HepG2 (cell line): Measurements from ENCODE around the gene STX2. TPM values are rescaled to one million over a fixed set of nuclear protein-coding genes. Genes with fewer than 3 reads are reported as not detected.

Experiments used
- FOSL1 ChIP-seq: sonication (generic); formaldehyde crosslinking; IDR thresholded peaks from 2 replicates; pipeline ENCODE4 v1.9.0; 2021; ENCODE audit warnings: missing genetic modification reagents, borderline replicate concordance
- TBP ChIP-seq: sonication (generic); formaldehyde crosslinking; IDR thresholded peaks from 2 replicates; pipeline ENCODE4 v1.5.0; 2020; ENCODE audit warnings: missing genetic modification reagents
- TBX3 ChIP-seq: fragments of 450-650 bp; IDR thresholded peaks from 2 replicates; pipeline ENCODE4 v1.6.1; 2017; ENCODE audit warnings: antibody characterized with exemption, mild to moderate bottlenecking, inconsistent platforms, borderline replicate concordance
- TEAD3 ChIP-seq: optimal IDR thresholded peaks from 2 replicates; pipeline ENCODE3; 2016; ENCODE audit warnings: borderline replicate concordance
- ZNF10 ChIP-seq: sonication (generic); formaldehyde crosslinking; IDR thresholded peaks from 2 replicates; pipeline ENCODE4 v1.4.0; 2020; ENCODE audit warnings: mild to moderate bottlenecking, low read depth, missing genetic modification reagents, borderline replicate concordance
- ZNF318 ChIP-seq: sonication (generic); formaldehyde crosslinking; IDR thresholded peaks from 2 replicates; pipeline ENCODE4 v1.4.0; 2020; ENCODE audit warnings: mild to moderate bottlenecking, missing genetic modification reagents
- ZNF547 ChIP-seq: sonication (generic); formaldehyde crosslinking; IDR thresholded peaks from 2 replicates; pipeline ENCODE4 v1.5.1; 2020; ENCODE audit warnings: mild to moderate bottlenecking, missing genetic modification reagents
- ZNF687 ChIP-seq: sonication (generic); formaldehyde crosslinking; IDR thresholded peaks from 2 replicates; pipeline ENCODE4 v1.5.1; 2020; ENCODE audit warnings: mild to moderate bottlenecking, missing genetic modification reagents, moderate library complexity
- ZNF800 ChIP-seq: sonication (generic); formaldehyde crosslinking; IDR thresholded peaks from 2 replicates; pipeline ENCODE4 v1.4.0; 2020; ENCODE audit warnings: missing genetic modification reagents
- polyA plus RNA-seq, 8 experiments: library from polyadenylated mRNA; depleted of rRNA in 3 of 8; stranded (reverse) in 7 of 8; unstranded in 1 of 8; fragments of >200 nt; fragmentation: Illumina TruSeq in 4 of 8; extraction: Trizol in 4 of 8; gene quantifications; 2 replicates each; pipeline versions ENCODE4 v1.2.1 to v1.2.3, GENCODE V29; 2011 to 2016; ENCODE audit warnings: low read depth in 4 of 8, missing spikeins in 1 of 8, mixed read lengths in 1 of 8; ENCODE audit not compliant: insufficient read depth in 1 of 8
- total RNA-seq, 5 experiments: library from RNA; depleted of rRNA; stranded (reverse); fragments of >200 nt; fragmentation: Illumina TruSeq; extraction: Trizol; gene quantifications; 2 replicates each; pipeline ENCODE4 v1.2.3, GENCODE V29; 2016; ENCODE audit warnings: low read depth in 1 of 5

The STX2 gene
- total and polyA plus RNA-seq, 2 of the 13 experiments (the other 11 are each of a cell fraction or from before 2014, with no cell fraction given), result 13.4 to 25.1 TPM

GRCh38 chr12:130826151-130826801 is 12.8 kb downstream of the STX2 start (continued):
- TF ChIP-seq ZNF318 (no peak), TBP (CRISPR knock-in tag) (no peak), ZNF800 (CRISPR knock-in tag) (no peak), TEAD3 (CRISPR knock-in tag) (peak; percentile 64), TBX3 (no peak), ZNF547 (no peak), ZNF687 (CRISPR knock-in tag) (peak; percentile 81), FOSL1 (CRISPR knock-in tag) (no peak), ZNF10 (CRISPR knock-in tag) (no peak)
